Measurements from ENCODE around the gene PPP2R1A.
"Not testable (repeated sequence)": the region's sequence is repeated elsewhere in the genome, so short reads cannot be mapped to it uniquely, and the experiment has no call there.

Gene PPP2R1A

GRCh38 chr19:52248241-52248640, 58.4 kb downstream of the PPP2R1A start:
- peak; percentile 41 for DNase-seq

- no peak for DNase-seq
These were observed 68.6 kb downstream of the PPP2R1A start for GRCh38 chr19:52258426-52258825.

GRCh38 chr19:52265556-52265955, 75.7 kb downstream of the PPP2R1A start:
- DNase-seq, result not testable (repeated sequence)

- DNase-seq, result peak; percentile 98
These were observed 79.7 kb downstream of the PPP2R1A start, which contains the start of gene ZNF766 for GRCh38 chr19:52269338-52270261. TSS of gene ZNF766 (plus strand) at chr19:52269587. CDS start at chr19:52269614, 27 bp downstream.

GRCh38 chr19:52270266-52270885, 80.5 kb downstream of the PPP2R1A start:
- DNase-seq, result no peak

GRCh38 chr19:52273301-52273700, 83.4 kb downstream of the PPP2R1A start:
- DNase-seq, result no peak

- no peak for DNase-seq
These were observed 84.3 kb downstream of the PPP2R1A start for GRCh38 chr19:52274191-52274590.

GRCh38 chr19:52275988-52276387, 86.1 kb downstream of the PPP2R1A start:
- no peak for DNase-seq

GRCh38 chr19:52277471-52277870, 87.6 kb downstream of the PPP2R1A start:
- DNase-seq, result no peak

Measured in activated CD4-positive, CD25-positive, alpha-beta regulatory T cell treated with anti-CD3 and anti-CD28 coated beads, Interleukin-2, amount 50 U/mL, for 72 hours (primary cell).